ENCODE data around the gene CELA1. TPM values are rescaled to one million over a fixed set of nuclear protein-coding genes. Genes with fewer than 3 reads are reported as not detected.

CELA1 gene
- total RNA-seq, 1 experiment from 2014 or later: not detected

DNA sequence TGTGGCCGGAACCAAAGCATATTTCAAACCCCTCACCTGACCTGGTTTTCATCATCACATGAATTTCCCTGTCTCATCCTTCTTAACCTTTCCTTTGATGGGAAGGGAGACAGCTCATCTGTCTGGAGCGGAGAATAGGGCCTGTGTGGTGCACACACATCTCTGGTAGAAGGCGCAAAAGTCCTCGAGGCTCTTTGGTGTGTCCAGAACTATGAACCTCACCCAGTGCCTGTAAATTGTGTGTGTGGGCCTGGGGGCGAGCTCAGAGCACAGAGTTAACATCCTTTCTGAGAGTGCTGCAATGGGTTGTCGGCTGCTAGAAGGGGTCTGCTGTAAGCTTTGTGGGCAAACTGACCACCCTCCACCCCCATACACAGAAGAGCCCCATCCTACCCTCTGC is 44.0 kb upstream of the CELA1 start (continued):
- TF ChIP-seq ZBTB43 (CRISPR knock-in tag; IDR thresholded peaks at IDR 0.05): no peak
- TF ChIP-seq, protein P1, sequence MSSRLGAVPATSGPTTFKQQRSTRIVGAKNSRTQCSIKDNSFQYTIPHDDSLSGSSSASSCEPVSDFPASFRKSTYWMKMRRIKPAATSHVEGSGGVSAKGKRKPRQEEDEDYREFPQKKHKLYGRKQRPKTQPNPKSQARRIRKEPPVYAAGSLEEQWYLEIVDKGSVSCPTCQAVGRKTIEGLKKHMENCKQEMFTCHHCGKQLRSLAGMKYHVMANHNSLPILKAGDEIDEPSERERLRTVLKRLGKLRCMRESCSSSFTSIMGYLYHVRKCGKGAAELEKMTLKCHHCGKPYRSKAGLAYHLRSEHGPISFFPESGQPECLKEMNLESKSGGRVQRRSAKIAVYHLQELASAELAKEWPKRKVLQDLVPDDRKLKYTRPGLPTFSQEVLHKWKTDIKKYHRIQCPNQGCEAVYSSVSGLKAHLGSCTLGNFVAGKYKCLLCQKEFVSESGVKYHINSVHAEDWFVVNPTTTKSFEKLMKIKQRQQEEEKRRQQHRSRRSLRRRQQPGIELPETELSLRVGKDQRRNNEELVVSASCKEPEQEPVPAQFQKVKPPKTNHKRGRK (CRISPR knock-in tag; IDR thresholded peaks at IDR 0.05; ENCODE audit: borderline replicate concordance): no peak
- no peak for TF ChIP-seq E2F1 (CRISPR knock-in tag; IDR thresholded peaks at IDR 0.05)
- TF ChIP-seq CREM (CRISPR knock-in tag; IDR thresholded peaks at IDR 0.05): no peak

GRCh38 chr12:51389302-51389999 is 43.0 kb upstream of the CELA1 start:
- Mint-ChIP-seq H3K27me3 (ENCODE audit: low read depth) (no peaks in the 10 kb centered on the region), H3K4me3 (no peak overlapping the region; the same call in 1 of the 2 replicates), H3K36me3 (peaks cover 11% of the 10 kb centered on the region), H3K9me3 (no peaks in the 10 kb centered on the region), H3K27ac (peak overlapping the region; percentile 64; the same call in 1 of the 2 replicates), H3K4me1 (peaks cover 55% of the 10 kb centered on the region)
- DNase-seq (ENCODE audit: low spot score): no peak
- CTCF ChIA-PET: interaction anchor here (0.7 to 1.0 kb wide), 2 partner anchors 35 to 524 kb away, joined by 3 read pairs; partner anchors contain the start of gene SLC4A8
- no peak for ATAC-seq
- POLR2A ChIA-PET: interaction anchor here (0.8 kb wide), 1 partner anchor 30 kb away, joined by 3 read pairs; no protein-coding TSS in a partner anchor
- TF ChIP-seq ZNF121 (CRISPR knock-in tag; IDR thresholded peaks at IDR 0.05): no peak
- no peak for TF ChIP-seq ZNF532 (CRISPR knock-in tag; IDR thresholded peaks at IDR 0.05; ENCODE audit: borderline replicate concordance)
- no peak for TF ChIP-seq SP1 (CRISPR knock-in tag; conservative IDR thresholded peaks at IDR 0.05)
- TF ChIP-seq ZNF425 (CRISPR knock-in tag; conservative IDR thresholded peaks at IDR 0.05): no peak
- TF ChIP-seq, protein P2, sequence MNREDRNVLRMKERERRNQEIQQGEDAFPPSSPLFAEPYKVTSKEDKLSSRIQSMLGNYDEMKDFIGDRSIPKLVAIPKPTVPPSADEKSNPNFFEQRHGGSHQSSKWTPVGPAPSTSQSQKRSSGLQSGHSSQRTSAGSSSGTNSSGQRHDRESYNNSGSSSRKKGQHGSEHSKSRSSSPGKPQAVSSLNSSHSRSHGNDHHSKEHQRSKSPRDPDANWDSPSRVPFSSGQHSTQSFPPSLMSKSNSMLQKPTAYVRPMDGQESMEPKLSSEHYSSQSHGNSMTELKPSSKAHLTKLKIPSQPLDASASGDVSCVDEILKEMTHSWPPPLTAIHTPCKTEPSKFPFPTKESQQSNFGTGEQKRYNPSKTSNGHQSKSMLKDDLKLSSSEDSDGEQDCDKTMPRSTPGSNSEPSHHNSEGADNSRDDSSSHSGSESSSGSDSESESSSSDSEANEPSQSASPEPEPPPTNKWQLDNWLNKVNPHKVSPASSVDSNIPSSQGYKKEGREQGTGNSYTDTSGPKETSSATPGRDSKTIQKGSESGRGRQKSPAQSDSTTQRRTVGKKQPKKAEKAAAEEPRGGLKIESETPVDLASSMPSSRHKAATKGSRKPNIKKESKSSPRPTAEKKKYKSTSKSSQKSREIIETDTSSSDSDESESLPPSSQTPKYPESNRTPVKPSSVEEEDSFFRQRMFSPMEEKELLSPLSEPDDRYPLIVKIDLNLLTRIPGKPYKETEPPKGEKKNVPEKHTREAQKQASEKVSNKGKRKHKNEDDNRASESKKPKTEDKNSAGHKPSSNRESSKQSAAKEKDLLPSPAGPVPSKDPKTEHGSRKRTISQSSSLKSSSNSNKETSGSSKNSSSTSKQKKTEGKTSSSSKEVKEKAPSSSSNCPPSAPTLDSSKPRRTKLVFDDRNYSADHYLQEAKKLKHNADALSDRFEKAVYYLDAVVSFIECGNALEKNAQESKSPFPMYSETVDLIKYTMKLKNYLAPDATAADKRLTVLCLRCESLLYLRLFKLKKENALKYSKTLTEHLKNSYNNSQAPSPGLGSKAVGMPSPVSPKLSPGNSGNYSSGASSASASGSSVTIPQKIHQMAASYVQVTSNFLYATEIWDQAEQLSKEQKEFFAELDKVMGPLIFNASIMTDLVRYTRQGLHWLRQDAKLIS (CRISPR knock-in tag; IDR thresholded peaks at IDR 0.05; ENCODE audit: borderline replicate concordance): no peak
- no peak for TF ChIP-seq NR1H2 (CRISPR knock-in tag; IDR thresholded peaks at IDR 0.05)
- TF ChIP-seq IRF2 (CRISPR knock-in tag; IDR thresholded peaks at IDR 0.05; ENCODE audit: borderline replicate concordance, low read depth): no peak
- TF ChIP-seq ZNF281 (CRISPR knock-in tag; IDR thresholded peaks at IDR 0.05): no peak
- TF ChIP-seq CREM (CRISPR knock-in tag; IDR thresholded peaks at IDR 0.05): no peak
- no peak for TF ChIP-seq NR3C1 (CRISPR knock-in tag; conservative IDR thresholded peaks at IDR 0.05; ENCODE audit: low read depth)
- TF ChIP-seq RELA (CRISPR knock-in tag; IDR thresholded peaks at IDR 0.05; ENCODE audit: borderline replicate concordance): no peak
- TF ChIP-seq TP53 (CRISPR knock-in tag; IDR thresholded peaks at IDR 0.05): no peak
